Measurements from ENCODE around the gene CBLC.
A peak's percentile ranks its signal among the peaks of the same experiment; 100 is the strongest.
"Not testable (repeated sequence)": the region's sequence is repeated elsewhere in the genome, so short reads cannot be mapped to it uniquely, and the experiment has no call there.

The CBLC gene

DNA sequence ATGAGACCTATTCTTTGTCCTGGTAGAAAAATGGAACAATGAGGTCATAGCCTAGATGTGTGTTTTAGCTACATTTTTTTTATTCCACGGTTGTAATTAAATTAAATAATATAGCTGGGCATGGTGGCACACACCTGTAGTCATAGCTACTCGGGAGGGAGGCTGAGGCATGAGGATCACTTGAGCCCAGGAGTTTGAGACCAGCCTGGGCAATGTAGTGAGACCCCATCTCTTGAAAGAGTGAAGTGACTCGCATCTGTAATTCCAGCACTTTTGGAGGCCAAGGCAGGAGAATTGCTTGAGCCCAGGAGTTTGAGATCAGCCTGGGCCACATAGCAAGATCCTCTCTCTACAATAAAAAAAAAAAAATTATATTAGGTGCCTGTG is 11.7 kb upstream of the CBLC start:
- DNase-seq = no peak

DNA sequence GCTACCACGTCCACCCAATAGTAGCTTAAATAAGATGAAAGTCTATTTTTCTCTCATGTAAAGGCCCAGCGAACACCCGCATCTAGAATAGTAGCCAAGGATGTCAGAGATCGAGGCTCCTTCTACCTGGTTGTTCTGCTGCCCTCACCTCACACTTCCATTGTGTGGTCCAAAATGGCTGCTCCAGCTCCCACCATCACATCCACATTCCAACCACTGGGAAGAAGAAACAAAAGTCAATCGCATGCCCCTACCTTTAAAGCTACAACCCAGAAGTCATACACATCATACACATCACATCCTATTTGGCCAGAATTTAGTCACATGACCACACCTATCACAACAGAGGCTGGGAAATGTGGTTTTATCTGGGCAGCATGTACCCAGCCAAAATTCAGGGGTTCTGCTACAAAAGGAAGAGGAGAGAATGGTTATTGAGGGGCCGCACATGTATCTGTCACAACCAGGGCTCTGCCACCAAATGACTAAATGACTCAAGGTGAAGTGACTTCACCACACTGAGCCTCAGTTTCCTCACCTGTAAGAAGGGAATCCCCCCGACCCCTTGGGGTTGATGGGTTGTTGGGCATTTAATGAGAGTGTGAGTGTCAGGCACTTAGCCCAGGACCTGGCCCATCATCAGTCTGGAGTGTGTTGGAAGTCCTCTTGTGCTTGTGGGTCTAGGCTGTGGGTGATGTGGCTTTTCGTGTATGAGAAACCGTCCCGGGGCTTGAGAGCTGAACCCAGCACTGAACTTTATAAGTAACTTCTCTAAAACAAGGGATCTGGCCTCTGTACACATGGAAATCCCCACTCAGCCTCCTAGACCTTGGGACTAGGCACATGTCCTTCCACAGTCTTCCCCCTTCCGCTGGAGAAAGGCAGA is 10.2 kb upstream of the CBLC start:
- DNase-seq = no peak

DNA sequence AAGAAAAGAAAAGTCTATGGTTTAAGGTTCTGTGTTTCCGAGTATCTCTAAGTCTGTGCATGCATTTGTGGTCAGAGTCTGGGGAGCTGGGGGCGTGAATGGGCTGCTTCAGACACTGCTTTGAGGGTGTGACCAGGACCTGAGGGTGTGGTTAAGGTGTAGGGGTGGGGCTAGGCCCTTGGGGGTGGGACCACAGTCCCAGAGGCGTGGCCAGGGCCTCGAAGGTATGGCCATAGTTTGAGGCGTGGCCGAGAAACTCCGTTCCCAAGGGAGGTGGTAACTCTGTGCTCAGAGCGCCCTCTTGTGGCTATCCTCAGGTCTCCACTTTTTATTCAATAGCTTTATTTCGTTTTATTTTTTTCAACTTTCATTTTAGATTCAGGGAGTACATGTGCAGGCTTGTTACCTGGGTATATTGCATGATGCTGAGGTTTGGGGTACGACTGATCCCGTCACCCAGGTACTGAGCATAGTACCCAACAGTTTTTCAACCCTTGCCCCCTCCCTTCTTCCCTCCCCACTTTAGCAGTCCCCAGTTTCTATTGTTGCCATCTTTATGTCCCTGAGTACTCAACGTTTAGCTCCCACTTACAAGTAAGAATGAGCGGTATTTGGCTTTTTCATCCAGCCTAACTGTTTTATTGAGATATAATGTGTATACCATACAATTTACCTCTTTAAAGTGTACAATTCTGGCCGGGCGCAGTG is 7.0 kb upstream of the CBLC start:
- DNase-seq = peak; percentile 78

DNA sequence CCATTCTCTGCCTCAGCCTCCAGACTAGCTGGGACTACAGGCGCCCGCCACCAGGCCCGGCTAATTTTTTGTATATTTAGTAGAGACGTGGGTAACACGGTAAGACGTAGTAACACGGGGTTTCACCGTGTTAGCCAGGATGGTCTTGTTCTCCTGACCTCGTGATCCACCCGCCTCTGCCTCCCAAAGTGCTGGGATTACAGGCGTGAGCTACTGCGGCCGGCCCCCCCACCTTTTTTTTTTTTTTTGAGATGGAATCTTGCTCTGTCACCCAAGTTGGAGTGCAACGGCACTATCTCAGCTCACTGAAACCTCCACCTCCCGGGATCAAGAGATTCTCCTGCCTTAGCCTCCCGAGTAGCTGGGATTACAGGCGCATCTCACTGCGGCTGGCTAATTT is 5.5 kb upstream of the CBLC start:
- not testable (repeated sequence) for DNase-seq

DNA sequence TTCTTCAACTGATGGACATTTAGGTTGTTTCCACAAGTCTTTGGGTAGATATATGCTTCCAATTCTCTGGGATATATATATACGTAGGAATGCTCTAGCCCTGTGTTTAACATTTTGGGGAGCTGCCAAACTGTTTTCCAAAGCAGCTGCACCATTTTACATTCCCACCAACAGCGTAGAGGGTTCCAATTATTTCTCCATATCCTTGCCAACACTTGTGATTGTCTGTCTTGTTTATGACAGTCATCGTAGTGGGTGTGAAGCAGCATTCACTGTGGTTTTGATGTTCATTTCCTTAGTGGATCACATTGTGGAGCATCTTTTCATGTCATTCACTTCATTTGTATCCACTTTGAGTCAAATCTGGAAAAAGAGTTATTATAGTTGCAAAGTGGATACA is 4.7 kb upstream of the CBLC start:
- no peak for DNase-seq

DNA sequence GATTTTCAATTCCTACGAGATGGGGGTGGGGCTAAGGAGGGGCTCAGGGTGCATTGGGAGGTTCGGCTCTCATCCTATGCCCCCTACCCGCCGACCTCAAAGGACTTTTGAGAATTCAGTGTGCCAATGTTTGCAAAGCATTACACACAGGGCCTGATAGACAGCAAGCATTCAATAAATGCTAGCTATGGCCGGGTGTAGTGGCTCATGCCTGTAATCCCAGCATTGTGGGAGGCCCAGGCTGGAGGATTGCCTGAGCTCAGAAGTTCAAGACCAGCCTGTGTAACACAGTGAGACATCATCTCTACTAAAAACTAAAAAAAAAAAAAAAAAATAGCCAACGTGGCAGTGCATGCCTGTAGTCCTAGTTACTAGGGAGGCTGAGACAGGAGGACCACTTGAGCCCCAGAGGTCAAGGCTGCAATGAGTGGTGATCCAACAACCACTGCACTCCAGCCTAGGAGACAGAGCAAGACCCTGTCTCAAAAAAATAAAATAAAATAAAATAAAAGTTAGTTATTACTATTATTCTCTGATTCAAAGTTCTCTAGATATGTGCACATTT is 1.9 kb upstream of the CBLC start:
- no peak for DNase-seq

DNA sequence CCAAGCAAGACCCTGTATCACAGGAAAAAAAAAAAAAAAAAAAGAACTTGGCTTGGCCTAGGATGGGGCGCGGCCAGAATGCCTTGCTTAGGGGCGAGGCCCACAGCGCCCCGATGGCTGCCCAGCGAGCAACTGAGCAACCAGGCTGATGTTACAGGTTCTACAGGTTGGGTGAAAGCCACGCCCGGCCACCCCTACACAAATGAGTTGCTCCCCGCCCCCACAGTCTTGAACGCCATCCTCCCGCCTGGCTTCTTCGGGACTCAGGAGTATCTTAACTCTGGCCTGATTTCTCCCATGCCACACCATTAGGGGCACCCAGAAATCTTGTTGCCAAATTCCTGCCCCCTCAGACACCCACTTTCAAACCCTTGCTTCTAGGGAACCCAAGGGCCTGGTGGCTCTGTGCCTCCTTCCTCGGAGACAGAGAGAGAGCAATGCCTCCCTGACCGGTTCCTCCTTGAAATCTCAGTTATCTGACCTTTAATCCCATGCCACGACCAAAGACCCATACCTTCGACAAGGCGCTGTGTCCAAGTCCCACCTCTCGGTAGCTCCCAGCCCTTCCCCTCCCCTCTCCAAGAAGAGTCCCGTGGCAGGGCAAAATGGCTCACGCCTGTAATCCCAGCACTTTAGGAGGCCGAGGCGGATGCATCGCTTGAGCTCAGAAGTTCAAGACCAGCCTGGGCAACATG is 1.1 kb upstream of the CBLC start:
- DNase-seq = no peak

DNA sequence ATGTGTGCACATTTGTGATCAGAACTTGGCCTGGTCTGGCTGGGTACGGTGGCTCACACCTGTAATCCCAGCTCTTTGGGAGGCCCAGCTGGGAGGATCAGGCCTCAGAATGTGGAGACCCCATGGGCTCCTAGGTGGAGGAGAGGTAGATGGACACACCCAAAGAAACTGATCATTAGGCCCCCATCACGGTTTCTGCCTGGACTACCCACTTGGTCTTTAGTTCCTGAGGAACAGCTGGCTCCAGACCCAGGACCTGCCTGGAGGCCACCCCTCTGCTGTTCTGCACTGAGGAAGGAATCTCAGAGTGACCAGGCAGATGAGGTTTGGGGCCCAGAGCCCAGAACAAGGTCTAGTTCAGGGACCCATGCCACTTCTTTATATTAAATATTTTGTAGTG is 1.5 kb downstream of the CBLC start:
- DNase-seq = no peak

DNA sequence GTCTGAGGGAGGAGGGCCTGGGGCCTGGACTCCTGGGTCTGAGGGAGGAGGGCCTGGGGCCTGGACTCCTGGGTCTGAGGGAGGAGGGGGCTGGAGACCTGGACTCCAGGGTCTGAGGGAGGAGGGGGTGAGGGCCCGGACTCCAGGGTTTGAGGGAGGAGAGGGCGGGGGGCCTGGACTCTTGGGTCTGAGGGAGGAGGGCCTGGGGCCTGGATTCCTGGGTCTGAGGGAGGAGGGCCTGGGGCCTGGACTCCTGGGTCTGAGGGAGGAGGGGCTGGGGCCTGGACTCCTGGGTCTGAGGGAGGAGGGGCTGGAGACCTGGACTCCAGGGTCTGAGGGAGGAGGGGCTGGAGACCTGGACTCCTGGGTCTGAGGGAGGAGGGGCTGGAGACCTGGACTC is 4.0 kb downstream of the CBLC start:
- not testable (repeated sequence) for DNase-seq

DNA sequence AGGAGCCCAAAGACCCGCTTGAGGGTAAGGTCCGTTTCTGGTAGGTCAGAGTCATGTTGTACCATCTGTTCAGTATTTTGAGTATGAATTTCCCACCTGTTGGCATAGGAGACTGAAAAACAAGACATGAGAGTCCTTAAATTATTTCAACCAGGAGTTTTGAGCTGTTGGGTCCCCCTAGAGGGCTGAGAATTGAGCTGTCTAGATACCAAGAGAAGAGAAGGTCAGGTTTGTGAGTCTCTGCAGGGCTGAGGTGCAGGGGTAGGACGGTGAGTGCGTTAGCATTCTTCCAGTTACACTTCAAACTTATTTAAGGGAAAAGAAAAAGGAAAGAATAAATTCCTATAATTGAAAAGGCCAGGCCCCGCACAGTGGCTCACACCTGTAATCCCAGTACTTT is 5.0 kb downstream of the CBLC start:
- no peak for DNase-seq

DNA sequence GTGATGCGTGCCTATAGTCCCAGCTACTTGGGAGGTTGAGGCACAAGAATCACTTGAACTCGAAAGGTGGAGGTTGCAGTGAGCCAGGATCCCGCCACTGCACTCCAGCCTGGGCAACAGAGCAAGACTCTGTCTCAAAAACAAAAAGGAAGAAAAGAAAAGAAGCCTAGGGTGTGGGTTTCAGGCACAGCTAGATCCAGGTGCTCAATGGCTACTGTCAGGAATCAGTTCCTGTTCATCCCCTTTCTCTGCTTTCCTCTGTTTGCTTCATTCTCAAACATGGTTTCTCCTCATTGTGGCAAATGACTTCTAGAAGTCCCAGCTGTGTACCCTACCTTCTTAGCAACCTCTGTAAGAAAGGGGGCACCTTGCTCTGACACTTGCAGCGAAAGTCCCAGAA is 5.9 kb downstream of the CBLC start:
- no peak for DNase-seq

DNA sequence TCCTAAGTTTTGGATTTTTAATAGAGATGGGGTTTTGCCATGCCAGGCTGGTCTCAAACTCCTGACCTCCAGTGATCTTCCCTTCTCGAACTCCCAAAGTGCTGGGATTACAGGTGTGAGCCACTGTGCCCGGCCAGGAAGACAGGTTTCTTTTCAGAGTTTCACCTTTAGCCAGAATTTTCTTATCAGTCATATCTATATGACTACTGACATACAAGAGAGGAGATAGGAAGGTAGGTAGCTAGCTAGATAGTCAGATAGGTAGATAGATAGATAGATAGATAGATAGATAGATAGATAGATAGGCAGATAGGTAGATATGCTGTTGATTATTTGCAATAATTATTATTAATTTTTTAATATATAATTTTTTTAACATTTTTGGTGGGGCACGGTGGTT is 7.6 kb downstream of the CBLC start:
- no peak for DNase-seq

DNA sequence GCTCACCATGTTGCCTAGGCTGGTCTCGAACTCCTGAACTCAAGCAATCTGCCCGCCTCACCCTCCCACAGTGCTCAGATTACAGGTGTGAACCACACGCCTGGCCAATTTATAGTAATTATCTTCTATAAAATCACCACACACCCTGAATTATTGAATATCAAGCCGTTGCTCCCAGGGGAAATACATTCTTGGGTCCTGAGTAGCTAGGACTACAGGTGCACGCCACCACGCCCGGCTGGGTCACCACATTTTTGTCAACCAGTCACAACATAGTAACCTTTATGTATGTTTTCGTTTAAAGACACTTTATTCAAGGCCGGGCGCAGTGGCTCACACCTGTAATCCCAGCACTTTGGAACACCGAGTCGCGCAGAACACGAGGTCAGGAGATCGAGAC is 8.3 kb downstream of the CBLC start:
- DNase-seq = no peak

DNA sequence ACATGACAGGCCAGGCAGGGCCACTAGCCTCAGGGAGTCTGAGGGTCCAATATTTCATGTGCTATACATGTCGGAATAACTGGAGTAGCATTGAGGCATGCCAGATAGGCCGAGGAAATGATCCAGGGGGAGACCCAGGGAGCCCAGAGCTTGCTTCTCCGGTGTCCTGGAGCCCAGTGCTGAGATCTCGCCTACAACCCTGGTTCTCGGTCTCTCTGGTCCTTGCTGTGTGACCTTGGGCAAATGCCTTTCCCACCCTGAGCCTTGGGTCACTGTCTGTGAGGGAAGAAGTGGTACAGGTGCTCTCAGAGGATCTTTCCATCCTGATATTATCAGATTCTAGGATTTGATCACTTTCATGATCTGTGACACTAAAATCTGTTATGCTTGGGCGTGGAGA is 11.3 kb downstream of the CBLC start:
- no peak for DNase-seq

DNA sequence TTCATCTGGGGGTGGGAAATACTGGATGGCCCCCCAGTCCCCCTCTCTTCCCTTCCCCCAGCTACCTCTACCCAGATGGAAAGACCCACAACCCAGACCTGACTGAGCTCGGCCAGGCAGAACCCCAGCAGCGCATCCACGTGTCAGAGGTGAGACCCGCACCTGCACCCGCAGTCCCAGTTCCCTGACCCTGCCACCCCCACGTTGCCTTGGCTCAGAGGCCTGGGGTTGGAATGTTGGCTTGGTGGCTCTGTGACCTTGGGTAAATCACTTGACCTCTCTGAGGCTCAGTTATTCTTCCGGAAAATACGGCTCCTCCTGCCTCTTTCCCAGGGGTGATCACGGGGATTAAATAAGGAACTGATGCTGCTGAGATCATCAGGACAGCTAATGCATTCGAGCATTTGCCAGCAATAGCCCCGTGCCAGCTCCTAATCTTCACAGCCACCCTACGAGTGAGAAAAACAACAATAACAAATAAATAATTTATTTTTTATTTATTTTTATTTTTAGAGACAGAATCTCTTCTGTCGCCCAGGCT is 12.3 kb downstream of the CBLC start:
- DNase-seq = no peak

DNA sequence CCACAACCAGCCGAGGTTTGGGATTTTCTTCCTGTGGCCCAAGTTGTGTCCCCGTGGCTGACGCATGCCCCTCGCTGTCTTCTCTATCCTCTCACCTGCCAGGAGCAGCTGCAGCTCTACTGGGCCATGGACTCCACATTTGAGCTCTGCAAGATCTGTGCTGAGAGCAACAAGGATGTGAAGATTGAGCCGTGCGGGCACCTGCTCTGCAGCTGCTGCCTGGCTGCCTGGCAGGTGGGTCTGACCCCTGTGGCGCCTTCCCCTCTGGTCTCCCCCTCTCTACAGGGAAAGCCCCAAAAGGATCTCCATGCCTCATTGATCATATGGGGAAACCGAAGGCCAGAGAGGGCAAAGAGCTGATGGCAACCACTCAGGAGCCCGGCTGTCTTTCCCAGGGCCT is 14.6 kb downstream of the CBLC start:
- DNase-seq = peak; percentile 28

DNA sequence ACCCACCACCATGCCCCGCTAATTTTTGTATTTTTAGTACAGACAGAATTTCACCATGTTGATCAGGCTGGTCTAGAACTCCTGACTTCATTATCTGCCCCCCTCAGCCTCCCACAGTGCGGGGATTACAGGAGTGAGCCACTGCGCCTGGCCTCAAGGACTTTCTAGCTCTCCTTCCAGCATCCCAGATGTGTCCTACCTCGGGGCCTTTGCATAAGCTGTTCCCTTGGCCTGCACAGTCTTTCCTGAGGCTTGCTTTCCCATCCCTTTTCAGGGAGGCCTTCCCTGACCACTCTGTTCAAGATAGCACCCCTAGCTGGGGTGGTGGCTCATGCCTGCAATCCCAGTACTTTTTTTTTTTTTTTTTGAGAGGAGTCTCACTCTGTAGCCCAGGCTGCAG is 16.9 kb downstream of the CBLC start:
- no peak for DNase-seq

DNA sequence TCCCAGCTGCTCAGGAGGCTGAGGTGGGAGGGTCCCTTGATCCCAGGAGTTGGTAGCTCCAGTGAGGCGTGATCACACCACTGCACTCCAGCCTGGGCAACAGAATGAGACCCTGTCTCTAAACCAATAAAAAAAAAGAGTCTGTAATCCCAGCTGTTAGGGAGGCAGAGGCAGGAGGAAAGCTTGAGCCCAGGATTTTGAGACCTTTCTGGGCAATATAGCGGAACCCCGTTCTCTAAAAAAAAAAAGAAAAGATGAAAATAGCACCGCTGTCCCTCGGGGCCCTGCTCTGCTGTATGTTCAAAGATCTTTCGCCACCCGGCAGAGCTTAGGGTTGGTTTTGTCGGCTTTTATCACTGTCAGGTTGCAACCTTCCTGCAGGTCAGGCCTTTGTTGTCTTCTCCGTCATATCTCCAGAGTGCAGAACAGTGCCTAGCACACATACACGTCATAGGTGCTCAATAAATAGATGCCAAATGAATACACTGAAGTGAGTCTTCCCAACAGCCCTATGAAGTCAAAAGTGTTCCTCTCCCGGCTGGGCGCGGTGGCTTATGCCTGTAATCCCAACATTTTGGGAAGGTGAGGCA is 17.8 kb downstream of the CBLC start:
- DNase-seq = no peak

DNA sequence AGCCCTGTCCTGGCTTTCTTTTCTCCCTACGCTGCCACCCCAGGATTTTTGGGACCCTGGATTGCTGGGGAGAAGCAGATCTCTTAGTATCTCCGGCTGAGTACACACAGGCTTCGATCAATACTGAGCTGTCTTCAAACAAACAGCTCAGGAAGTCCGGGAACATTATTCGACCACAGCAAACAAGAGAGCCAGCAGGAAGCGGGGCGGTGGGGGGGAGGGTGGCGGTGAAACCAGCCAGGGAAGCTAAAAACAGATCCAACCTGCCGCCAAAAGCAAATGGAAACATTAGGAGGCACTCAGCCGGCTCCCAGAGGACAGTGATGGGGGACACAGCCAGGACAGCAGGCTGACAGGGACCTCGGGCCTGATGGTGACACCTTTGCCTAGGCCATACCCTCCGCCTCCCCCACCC is 19.0 kb downstream of the CBLC start:
- peak; percentile 82 for DNase-seq

DNA sequence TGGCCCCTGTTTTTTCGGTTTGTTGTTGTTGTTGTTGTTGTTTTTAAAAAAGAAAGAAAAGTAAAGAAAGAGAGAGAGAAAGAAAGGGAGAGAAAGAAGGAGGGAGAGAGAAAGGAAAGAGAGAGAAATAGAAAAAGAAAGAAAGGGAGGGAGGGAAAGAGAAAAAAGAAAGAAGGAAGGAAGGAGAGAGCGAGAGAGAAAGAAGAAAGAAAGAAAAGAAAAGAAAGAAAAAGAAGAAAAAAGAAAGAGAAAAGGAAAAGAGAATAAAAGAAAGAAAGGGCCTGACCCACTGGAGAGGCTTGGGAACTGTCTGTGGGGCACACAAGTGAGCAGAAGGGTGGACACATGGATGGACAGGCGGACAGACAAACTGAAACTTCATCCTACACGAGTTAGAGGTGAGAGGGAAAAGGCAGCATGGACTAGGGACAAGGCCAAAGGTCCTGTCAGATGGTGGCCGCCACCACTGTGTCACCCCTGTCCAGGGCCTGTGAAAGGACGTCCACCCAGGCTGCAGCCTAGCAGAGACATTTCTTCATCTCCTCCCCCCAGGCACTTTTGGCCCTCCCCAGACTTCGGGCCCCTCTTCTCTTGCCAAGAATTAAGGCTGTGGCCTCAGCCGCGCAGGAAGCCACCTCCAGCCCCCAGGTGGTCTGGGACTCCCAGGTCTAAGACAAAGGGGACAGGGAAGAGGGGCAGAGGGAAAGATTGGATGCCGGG is 22.1 kb downstream of the CBLC start:
- no peak for DNase-seq

DNA sequence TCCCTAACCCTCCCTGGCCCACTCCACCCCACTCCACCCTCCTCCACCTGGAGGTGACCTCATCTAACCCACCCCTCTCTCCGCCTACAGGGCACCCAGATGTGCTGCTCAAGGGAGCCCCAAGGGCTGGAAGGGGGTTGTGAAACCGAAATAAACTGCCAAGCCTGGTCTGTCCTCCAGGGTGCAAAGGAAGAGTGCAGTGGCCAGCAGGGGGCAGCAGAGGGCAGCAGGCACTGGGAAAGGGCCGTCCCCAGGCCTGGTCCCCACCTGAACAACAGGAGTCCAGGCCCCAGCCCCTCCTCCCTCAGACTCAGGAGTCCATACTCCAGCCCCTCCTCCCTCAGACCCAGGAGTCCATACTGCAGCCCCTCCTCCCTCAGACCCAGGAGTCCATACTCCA is 22.8 kb downstream of the CBLC start:
- peak; percentile 63 for DNase-seq

Data from NCI-H1092 (cell line).